GM04504 (cell line): ENCODE results near the gene CDH22.

Source experiments
- DNase-seq: peaks from one replicate; pipeline ENCODE4 v3.0.0-alpha.2; 2012; ENCODE audit warnings: low read depth

Gene CDH22

GRCh38 chr20:46169245-46170171, 138.8 kb downstream of the CDH22 start:
- no peak for DNase-seq

GRCh38 chr20:46168438-46168837, 139.9 kb downstream of the CDH22 start:
- no peak for DNase-seq

- DNase-seq: no peak
These were observed 141.2 kb downstream of the CDH22 start for GRCh38 chr20:46167080-46167479.

GRCh38 chr20:46164254-46164653, 144.0 kb downstream of the CDH22 start:
- DNase-seq: no peak

- no peak for DNase-seq
These were observed 146.4 kb downstream of the CDH22 start for GRCh38 chr20:46161921-46162320.

GRCh38 chr20:46160661-46161060, 147.6 kb downstream of the CDH22 start:
- no peak for DNase-seq

- DNase-seq: no peak
These were observed 149.0 kb downstream of the CDH22 start for GRCh38 chr20:46159101-46159897.

- DNase-seq: no peak
These were observed 149.8 kb downstream of the CDH22 start for GRCh38 chr20:46158476-46158987.

GRCh38 chr20:46157625-46158024, 150.7 kb downstream of the CDH22 start:
- DNase-seq: no peak

GRCh38 chr20:46157076-46157592, 151.2 kb downstream of the CDH22 start:
- no peak for DNase-seq

- no peak for DNase-seq
These were observed 152.2 kb downstream of the CDH22 start for GRCh38 chr20:46156065-46156464.

- no peak for DNase-seq
These were observed 153.5 kb downstream of the CDH22 start for GRCh38 chr20:46154796-46155195.

- no peak for DNase-seq
These were observed 154.0 kb downstream of the CDH22 start for GRCh38 chr20:46154305-46154704.

- no peak for DNase-seq
These were observed 155.3 kb downstream of the CDH22 start for GRCh38 chr20:46152824-46153586.

- no peak for DNase-seq
These were observed 156.4 kb downstream of the CDH22 start for GRCh38 chr20:46151936-46152335.

- DNase-seq: no peak
These were observed 157.4 kb downstream of the CDH22 start for GRCh38 chr20:46150943-46151342.

GRCh38 chr20:46148313-46149208, 159.7 kb downstream of the CDH22 start:
- DNase-seq: no peak

- DNase-seq: no peak
These were observed 162.6 kb downstream of the CDH22 start for GRCh38 chr20:46145713-46146112.

GRCh38 chr20:46144432-46145025, 163.8 kb downstream of the CDH22 start:
- no peak for DNase-seq

GRCh38 chr20:46142124-46142523, 166.2 kb downstream of the CDH22 start:
- no peak for DNase-seq
